Measurements from ENCODE around the gene PRKAR2B.

GRCh38 chr7:107072133-107072532 lies 27.6 kb downstream of the PRKAR2B start:
- no peak for TF ChIP-seq CTCF (IDR thresholded peaks at IDR 0.05)
- no peak for TF ChIP-seq EZH2 (IDR thresholded peaks at IDR 0.05; ENCODE audit: borderline replicate concordance, insufficient read depth, low read depth, low read length, poor library complexity, severe bottlenecking)
